IMR-90 (cell line): ENCODE results near the gene PIEZO1. TPM values are rescaled to one million over a fixed set of nuclear protein-coding genes. Genes with fewer than 3 reads are reported as not detected.

Experiments
- ATAC-seq: fragments of 200-7000 bp; cut with Tn5 transposase; 2 replicates; pipeline ENCODE4 v1.9.1; 2020; ENCODE audit warnings: low read depth, mild to moderate bottlenecking, moderate library complexity
- BruUV-seq: library from RNA; stranded (reverse); fragments of 400-500 nt; replicated peaks from 2 replicates; lab custom pipeline; 2021; lab: Mats Ljungman, UMichigan
- CTCF ChIA-PET: fragments of 300-600 bp; formaldehyde crosslinking; extraction: SDS; loops from one replicate; lab custom pipeline; 2021; ENCODE audit warnings: antibody characterized with exemption; lab: Yijun Ruan, JAX
- POLR2A ChIA-PET: fragments of 300-600 bp; sonication (Branson Sonifier 250); formaldehyde crosslinking; loops from one replicate; lab custom pipeline; 2022; ENCODE audit warnings: antibody characterized with exemption; ENCODE audit not compliant: unreplicated experiment; lab: Charles Lee
- DNase-seq: peaks from one replicate; pipeline ENCODE4 v3.0.0; 2013
- H2AFZ ChIP-seq: replicated peaks from 2 replicates; pipeline ENCODE3; 2013; ENCODE audit warnings: low read length, mild to moderate bottlenecking; ENCODE audit not compliant: poor library complexity
- H2AK5ac ChIP-seq: 2 replicates; pipeline ENCODE4 v1.6.1; 2013; ENCODE audit warnings: low read depth, low read length, inconsistent platforms
- H2AK9ac ChIP-seq: replicated peaks from 2 replicates; pipeline ENCODE3; 2013; ENCODE audit warnings: mild to moderate bottlenecking, low read depth, low read length, moderate library complexity; ENCODE audit not compliant: poor library complexity
- H2BK120ac ChIP-seq: 2 replicates; pipeline ENCODE4 v1.6.1; 2013; ENCODE audit warnings: low read depth, low read length, inconsistent platforms
- H2BK15ac ChIP-seq: 3 replicates; pipeline ENCODE4 v1.6.1; 2013; ENCODE audit warnings: low read depth, low read length, inconsistent platforms
- H2BK20ac ChIP-seq: 2 replicates; pipeline ENCODE4 v1.6.1; 2013; ENCODE audit warnings: low read depth, mild to moderate bottlenecking, inconsistent platforms, low read length, moderate library complexity
- H2BK5ac ChIP-seq: 2 replicates; pipeline ENCODE4 v1.6.1; 2013; ENCODE audit warnings: mild to moderate bottlenecking, low read depth, low read length, inconsistent platforms; ENCODE audit not compliant: poor library complexity, severe bottlenecking
- H3K14ac ChIP-seq: replicated peaks from 2 replicates; pipeline ENCODE4 v1.6.1; 2013; ENCODE audit warnings: low read depth, low read length, inconsistent platforms
- H3K18ac ChIP-seq: 2 replicates; pipeline ENCODE4 v1.6.1; 2013; ENCODE audit warnings: low read depth, low read length, control low read depth
- H3K23ac ChIP-seq: 2 replicates; pipeline ENCODE4 v1.6.1; 2013; ENCODE audit warnings: low read depth, low read length, inconsistent platforms
- H3K27ac ChIP-seq: 2 replicates; pipeline ENCODE4 v1.5.1; 2013; ENCODE audit warnings: mild to moderate bottlenecking, control low read depth, low read length; ENCODE audit not compliant: insufficient read depth
- H3K27me3 ChIP-seq: 2 replicates; pipeline ENCODE4 v1.6.1; 2013; ENCODE audit warnings: low read length; ENCODE audit not compliant: control insufficient read depth, insufficient read depth
- H3K36me3 ChIP-seq: 2 replicates; pipeline ENCODE4 v1.6.1; 2013; ENCODE audit warnings: low read length, mixed read lengths; ENCODE audit not compliant: control insufficient read depth, insufficient read depth
- H3K4ac ChIP-seq: 2 replicates; pipeline ENCODE4 v1.6.1; 2013; ENCODE audit warnings: low read depth, low read length, inconsistent platforms
- H3K4me1 ChIP-seq: 2 replicates; pipeline ENCODE4 v1.6.1; 2013; ENCODE audit warnings: low read length, mixed read lengths; ENCODE audit not compliant: control insufficient read depth, insufficient read depth
- H3K4me2 ChIP-seq: 2 replicates; pipeline ENCODE4 v1.6.1; 2013; ENCODE audit warnings: low read depth, mild to moderate bottlenecking, control low read depth, low read length, moderate library complexity
- H3K4me3 ChIP-seq: 2 replicates; pipeline ENCODE4 v1.5.1; 2013; ENCODE audit warnings: low read depth, mild to moderate bottlenecking, control low read depth, low read length, moderate library complexity; ENCODE audit not compliant: insufficient read depth
- H3K56ac ChIP-seq: 2 replicates; pipeline ENCODE4 v1.6.1; 2013; ENCODE audit warnings: low read length, inconsistent platforms; ENCODE audit not compliant: insufficient read depth; ENCODE audit errors: extremely low read depth
- H3K79me1 ChIP-seq, 2 experiments: 2 replicates each; pipeline ENCODE4 v1.6.1; 2013; ENCODE audit warnings: low read length in 2 of 2, inconsistent platforms in 1 of 2, low read depth in 1 of 2
- H3K9ac ChIP-seq: 2 replicates; pipeline ENCODE4 v1.6.1; 2013; ENCODE audit warnings: low read depth, low read length, control low read depth
- H3K9me1 ChIP-seq: 2 replicates; pipeline ENCODE4 v1.6.1; 2013; ENCODE audit warnings: low read length, inconsistent platforms; ENCODE audit not compliant: insufficient read depth
- H3K9me3 ChIP-seq: 2 replicates; pipeline ENCODE4 v1.6.1; 2013; ENCODE audit warnings: low read length; ENCODE audit not compliant: control insufficient read depth, insufficient read depth
- H4K20me1 ChIP-seq: 2 replicates; pipeline ENCODE4 v1.6.1; 2013; ENCODE audit warnings: low read length, inconsistent platforms; ENCODE audit not compliant: insufficient read depth
- H4K5ac ChIP-seq: 2 replicates; pipeline ENCODE4 v1.6.1; 2013; ENCODE audit warnings: mild to moderate bottlenecking, low read depth, low read length, control low read depth
- H4K8ac ChIP-seq, 2 experiments: 2 replicates each; pipeline ENCODE4 v1.6.1; 2013; ENCODE audit warnings: low read depth in 2 of 2, low read length in 2 of 2, control low read depth in 1 of 2, inconsistent platforms in 1 of 2
- H4K91ac ChIP-seq: 2 replicates; pipeline ENCODE4 v1.6.1; 2013; ENCODE audit warnings: low read depth, low read length, inconsistent platforms; ENCODE audit not compliant: insufficient read depth
- MAFK ChIP-seq: IDR thresholded peaks from 2 replicates; pipeline ENCODE4 v1.6.1; 2012; ENCODE audit warnings: low read depth, low read length, improper control_type of control experiment
- MAZ ChIP-seq: IDR thresholded peaks from 2 replicates; pipeline ENCODE4 v1.6.1; 2012; ENCODE audit warnings: low read depth, mild to moderate bottlenecking, low read length, improper control_type of control experiment, moderate library complexity, borderline replicate concordance
- RFX5 ChIP-seq: IDR thresholded peaks from 2 replicates; pipeline ENCODE4 v1.8.0; 2012; ENCODE audit warnings: low read depth, mild to moderate bottlenecking, low read length, moderate library complexity
- SMC3 ChIP-seq: fragments of 150-350 bp; IDR thresholded peaks from 2 replicates; pipeline ENCODE4 v1.6.1; 2016; ENCODE audit warnings: low read depth, mild to moderate bottlenecking, antibody characterized with exemption, low read length, moderate library complexity
- WGBS, 2 experiments: methylation state at CpG; one replicate each; pipeline versions ENCODE4 v1.1.5 to v1.1.7; 2013; ENCODE audit warnings: missing lambda C conversion rate in 2 of 2; ENCODE audit not compliant: insufficient read length in 1 of 2; ENCODE audit errors: extremely low coverage in 2 of 2; 5-methylcytosine and 5-hydroxymethylcytosine counted together
- dilution Hi-C: fragments of 300-500 bp; cut with HindIII; formaldehyde crosslinking; loops from one replicate; pipeline ENCODE4 v1.14.3; 2018; ENCODE audit warnings: low sequenced_read_pairs; ENCODE audit not compliant: unreplicated experiment
- in situ Hi-C: fragments of 300-500 bp; cut with MboI; formaldehyde crosslinking; loops from 3 replicates; pipeline ENCODE4 v1.14.3; 2019; ENCODE audit warnings: low sequenced_read_pairs, inconsistent platforms, mixed read lengths
- intact Hi-C: fragments of 100-400 bp; cut with micrococcal nuclease; formaldehyde crosslinking; loops from 2 replicates; pipeline ENCODE4 v1.10.0; 2022
- polyA plus RNA-seq, 3 experiments: library from polyadenylated mRNA; depleted of rRNA; stranded (reverse); fragments of >200 nt; gene quantifications; 2 replicates each; pipeline ENCODE4 v1.2.3, GENCODE V29; 2012; ENCODE audit warnings: low replicate concordance in 1 of 3
- total RNA-seq: library from RNA; depleted of rRNA; stranded (reverse); fragments of >200 nt; gene quantifications from 2 replicates; pipeline ENCODE4 v1.2.3, GENCODE V29; 2012
- TF ChIP-seq, protein P1 (sequence below): fragments of 150-350 bp; IDR thresholded peaks from 2 replicates; pipeline ENCODE4 v1.6.1; 2016; ENCODE audit warnings: low read depth, mild to moderate bottlenecking, low read length, moderate library complexity, borderline replicate concordance

The PIEZO1 gene
- total and polyA plus RNA-seq, 2 of the 4 experiments (the other 2 are of a cell fraction) = 36.2 to 372 TPM

DNA sequence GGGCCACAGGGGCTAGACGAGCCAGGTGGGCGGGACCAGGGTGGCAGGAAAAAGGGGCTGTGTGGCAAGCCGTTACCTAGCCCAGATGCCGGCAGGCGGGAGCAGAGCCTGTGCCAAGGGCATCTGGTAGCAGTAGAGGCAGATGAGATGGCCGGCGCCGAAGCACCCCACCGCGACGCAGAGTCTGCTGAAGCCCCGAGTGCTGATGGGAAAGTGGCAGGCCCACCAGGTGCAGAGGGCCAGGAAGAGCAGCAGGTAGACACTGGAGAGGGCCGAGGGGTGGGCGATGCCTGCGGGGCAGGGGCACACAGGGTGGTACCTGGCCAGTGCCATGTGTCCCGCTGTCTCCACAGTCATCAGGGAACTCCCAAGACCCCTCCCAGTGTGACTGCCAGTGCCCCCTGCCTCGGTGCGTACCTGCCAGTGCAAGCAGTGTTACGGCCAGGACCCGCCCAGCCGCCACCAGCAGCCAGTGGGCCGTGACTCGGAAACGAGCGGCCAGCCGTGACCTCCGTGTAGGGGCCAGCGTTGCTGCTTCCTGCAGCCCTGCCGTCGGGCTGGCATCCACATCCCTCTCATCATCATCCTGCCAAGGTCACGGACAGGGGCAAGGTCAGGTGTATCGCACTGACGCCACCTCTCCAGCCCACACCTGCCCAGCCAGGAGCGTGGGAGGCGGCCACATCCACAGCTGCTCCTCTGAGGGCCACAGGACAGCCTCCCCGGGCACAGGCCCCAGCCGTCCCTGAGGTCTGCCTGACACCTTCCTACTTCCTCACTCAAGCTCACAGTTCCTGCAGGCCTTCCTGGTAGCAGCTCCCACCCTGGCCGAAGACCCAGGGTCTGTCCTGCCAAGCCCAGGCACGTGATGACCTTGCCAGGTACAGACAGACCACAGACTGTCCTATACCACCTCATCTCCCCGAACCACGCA, 46.6 kb downstream of the PIEZO1 start:
- Histone ChIP-seq H3K4ac (no peak overlapping the region), H3K9me3 (no peaks in the 10 kb centered on the region), H2BK20ac (no peak overlapping the region), H4K91ac (no peak overlapping the region), H3K4me1 (no peaks in the 10 kb centered on the region), H2AK5ac (no peak overlapping the region), H3K14ac (no peak overlapping the region), H2BK120ac (no peak overlapping the region), H3K4me3 (no peak overlapping the region), H3K79me1 (peaks cover 10 to 63% of the 10 kb centered on the region in 2 experiments), H3K9me1 (no peaks in the 10 kb centered on the region), H4K8ac (no peak overlapping the region), H2BK5ac (no peak overlapping the region), H3K36me3 (peaks cover 60% of the 10 kb centered on the region), H3K4me2 (no peak overlapping the region), H3K18ac (no peak overlapping the region), H3K27ac (no peak overlapping the region), H3K23ac (no peak overlapping the region), H3K56ac (no peak overlapping the region), H3K9ac (no peak overlapping the region), H4K20me1 (peaks cover 46% of the 10 kb centered on the region), H2AFZ (no peak overlapping the region), H2BK15ac (no peak overlapping the region), H4K5ac (no peak overlapping the region), H3K27me3 (no peaks in the 10 kb centered on the region), H2AK9ac (peak overlapping the region; percentile 72)
- TF ChIP-seq, protein P1, sequence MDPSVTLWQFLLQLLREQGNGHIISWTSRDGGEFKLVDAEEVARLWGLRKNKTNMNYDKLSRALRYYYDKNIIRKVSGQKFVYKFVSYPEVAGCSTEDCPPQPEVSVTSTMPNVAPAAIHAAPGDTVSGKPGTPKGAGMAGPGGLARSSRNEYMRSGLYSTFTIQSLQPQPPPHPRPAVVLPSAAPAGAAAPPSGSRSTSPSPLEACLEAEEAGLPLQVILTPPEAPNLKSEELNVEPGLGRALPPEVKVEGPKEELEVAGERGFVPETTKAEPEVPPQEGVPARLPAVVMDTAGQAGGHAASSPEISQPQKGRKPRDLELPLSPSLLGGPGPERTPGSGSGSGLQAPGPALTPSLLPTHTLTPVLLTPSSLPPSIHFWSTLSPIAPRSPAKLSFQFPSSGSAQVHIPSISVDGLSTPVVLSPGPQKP = no peak
- TF ChIP-seq MAFK (no peak), MAZ (no peak), SMC3 (no peak), RFX5 (no peak)
- intact Hi-C loops = no loop called here
- 92% methylated on average over 31 of the region's 41 CpGs; no CpG with 5 or more reads in 1 of the 2 experiments for WGBS, 2 experiments
- no peak for ATAC-seq
- in situ Hi-C loops = no loop called here
- CTCF ChIA-PET = interaction anchor here (0.7 to 1.5 kb wide), 7 partner anchors 9 to 119 kb away, joined by 3 to 5 read pairs (median 4); partner anchors contain the start of genes APRT and TRAPPC2L
- no peak for DNase-seq
- POLR2A ChIA-PET = no interaction called here
- dilution Hi-C loops = no loop called here
- BruUV-seq = no TSS peak
